ENCODE results near the gene GRHPR.

GRCh38 chr9:37385286-37385685 lies 37.2 kb upstream of the GRHPR start:
- TF ChIP-seq TAF1 (IDR thresholded peaks at IDR 0.05; ENCODE audit: low read depth, low read length) (no peak), POLR2AphosphoS5 (IDR thresholded peaks at IDR 0.05; ENCODE audit: low read depth, low read length) (no peak), PAX5 (IDR thresholded peaks at IDR 0.05; ENCODE audit: insufficient read depth, low read length, severe bottlenecking) (no peak), POLR2A (IDR thresholded peaks at IDR 0.05; ENCODE audit: low read depth, low read length) (no peak), POU2F2 (IDR thresholded peaks at IDR 0.05; ENCODE audit: low read depth, low read length) (no peak), SPI1 (IDR thresholded peaks at IDR 0.05; ENCODE audit: low read depth, low read length) (no peak)

Measured in GM12891 (cell line).